Naive thymus-derived CD8-positive, alpha-beta T cell (primary cell): ENCODE data around the gene UQCRC1. TPM values are rescaled to one million over a fixed set of nuclear protein-coding genes. Genes with fewer than 3 reads are reported as not detected.

ENCODE experiments used
- ATAC-seq, 2 donors: fragments of 150-1000 bp; cut with Tn5 transposase in 1 of 2; sonication (Bioruptor Pico), chemical (Tn5 transposase) in 1 of 2; 1 replicate in 1 of 2; 2 replicates in 1 of 2; pipeline ENCODE4 v1.10.0; 2021; ENCODE audit warnings: mild to moderate bottlenecking in 2 of 2, moderate library complexity in 2 of 2
- POLR2A ChIA-PET: fragments of 350-600 bp; sonication (Branson Sonifier 250); formaldehyde crosslinking; loops from one replicate; lab custom pipeline; 2021; ENCODE audit warnings: antibody characterized with exemption; lab: Charles Lee
- DNase-seq, 10 donors: peaks; one replicate each; pipeline versions ENCODE4 v3.0.0 to v3.0.0-alpha.2; 2020 to 2022
- H3K27ac Mint-ChIP-seq, 10 donors: one replicate each; pipeline ENCODE4 v1.8.0; 2020 to 2022; ENCODE audit warnings: mild to moderate bottlenecking in 10 of 10, mixed read lengths in 10 of 10, moderate library complexity in 4 of 10, inconsistent platforms in 1 of 10
- H3K27me3 Mint-ChIP-seq, 5 donors: one replicate each; pipeline ENCODE4 v1.8.0; 2021 to 2022; ENCODE audit warnings: mixed read lengths in 5 of 5
- H3K36me3 Mint-ChIP-seq, 3 donors: one replicate each; pipeline ENCODE4 v1.8.0; 2020 to 2022; ENCODE audit warnings: mixed read lengths in 3 of 3, mild to moderate bottlenecking in 2 of 3, inconsistent platforms in 1 of 3
- H3K4me1 Mint-ChIP-seq, 4 donors: one replicate each; pipeline ENCODE4 v1.8.0; 2021 to 2022; ENCODE audit warnings: mixed read lengths in 4 of 4
- H3K4me3 Mint-ChIP-seq, 10 donors: one replicate each; pipeline ENCODE4 v1.8.0; 2020 to 2022; ENCODE audit warnings: mild to moderate bottlenecking in 10 of 10, mixed read lengths in 10 of 10, moderate library complexity in 6 of 10, inconsistent platforms in 1 of 10
- H3K9me3 Mint-ChIP-seq, 9 donors: one replicate each; pipeline ENCODE4 v1.8.0; 2020 to 2022; ENCODE audit warnings: mixed read lengths in 9 of 9, mild to moderate bottlenecking in 3 of 9, inconsistent platforms in 1 of 9, moderate library complexity in 1 of 9
- polyA plus RNA-seq, 3 donors: library from polyadenylated mRNA; unstranded; fragments of 300-500 nt; fragmentation: Illumina TruSeq; gene quantifications; one replicate each; pipeline ENCODE4 v1.2.3, GENCODE V29; 2021
- total RNA-seq, 8 experiments: library from RNA in 2 of 8; stranded (reverse) in 2 of 8; gene quantifications; one replicate each; pipeline ENCODE4 v1.2.3 and lab custom pipeline; 2021 to 2026

UQCRC1 gene
- total and polyA plus RNA-seq, 5 experiments from 2014 or later: 78.8 to 167 (median 143) TPM

- H3K36me3 Mint-ChIP-seq: peaks cover 0 to 8% (median 2%) of the 10 kb centered on the region in 3 donors
- POLR2A ChIA-PET: no interaction called here
- ATAC-seq (no peak), DNase-seq (no peak)
- H3K4me3 Mint-ChIP-seq: no peak overlapping the region
- no peaks in the 10 kb centered on the region for H3K27me3 Mint-ChIP-seq
- H3K9me3 Mint-ChIP-seq: peaks cover 0 to 23% (median 0%) of the 10 kb centered on the region in 9 donors
- peak overlapping the region in 1 of 10 donors; percentile 51 for H3K27ac Mint-ChIP-seq
- peaks cover 4 to 6% (median 5%) of the 10 kb centered on the region in 4 donors for H3K4me1 Mint-ChIP-seq
These were observed 4.6 kb upstream of the UQCRC1 start for GRCh38 chr3:48614044-48614443.

GRCh38 chr3:48612309-48612708, 2.9 kb upstream of the UQCRC1 start:
- H3K36me3 Mint-ChIP-seq: peaks cover 0 to 9% (median 3%) of the 10 kb centered on the region in 3 donors
- no peak overlapping the region for H3K27ac Mint-ChIP-seq
- peaks cover 8 to 20% (median 17%) of the 10 kb centered on the region in 4 donors for H3K4me1 Mint-ChIP-seq
- DNase-seq: no peak
- H3K27me3 Mint-ChIP-seq: no peaks in the 10 kb centered on the region
- POLR2A ChIA-PET: interaction anchor here (0.6 to 0.7 kb wide), 2 partner anchors 12 to 176 kb away, joined by 4 to 5 read pairs; no protein-coding TSS in a partner anchor
- peak overlapping the region in 1 of 10 donors; percentile 7 for H3K4me3 Mint-ChIP-seq
- H3K9me3 Mint-ChIP-seq: peaks cover 0 to 7% (median 0%) of the 10 kb centered on the region in 9 donors
- no peak for ATAC-seq

GRCh38 chr3:48607519-48607918, 1.9 kb downstream of the UQCRC1 start:
- ATAC-seq: no peak
- POLR2A ChIA-PET: interaction anchor here (0.6 kb wide), 1 partner anchor 710 kb away, joined by 4 read pairs; no protein-coding TSS in a partner anchor
- Mint-ChIP-seq H3K4me3 (peak overlapping the region in 6 of 10 donors; percentile 10 to 100 (median 96)), H3K4me1 (peaks cover 14 to 25% (median 22%) of the 10 kb centered on the region in 4 donors), H3K36me3 (peaks cover 0 to 48% (median 3%) of the 10 kb centered on the region in 3 donors), H3K27ac (peak overlapping the region in 1 of 10 donors; percentile 8), H3K9me3 (no peaks in the 10 kb centered on the region), H3K27me3 (no peaks in the 10 kb centered on the region)
- DNase-seq: no peak

GRCh38 chr3:48601622-48601994, 7.8 kb downstream of the UQCRC1 start:
- peaks cover 1 to 7% (median 5%) of the 10 kb centered on the region in 4 donors for H3K4me1 Mint-ChIP-seq
- peaks cover 0 to 77% (median 5%) of the 10 kb centered on the region in 3 donors for H3K36me3 Mint-ChIP-seq
- POLR2A ChIA-PET: interaction anchor here (0.7 kb wide), 1 partner anchor 42 kb away, joined by 3 read pairs; no protein-coding TSS in a partner anchor
- H3K4me3 Mint-ChIP-seq: no peak overlapping the region
- no peaks in the 10 kb centered on the region for H3K9me3 Mint-ChIP-seq
- H3K27me3 Mint-ChIP-seq: no peaks in the 10 kb centered on the region
- DNase-seq (no peak), ATAC-seq (no peak)
- H3K27ac Mint-ChIP-seq: peak overlapping the region in 1 of 10 donors; percentile 44

GRCh38 chr3:48600711-48601621, 8.5 kb downstream of the UQCRC1 start:
- Mint-ChIP-seq H3K27ac (no peak overlapping the region), H3K4me3 (no peak overlapping the region), H3K27me3 (peaks cover 0 to 6% (median 0%) of the 10 kb centered on the region in 5 donors), H3K36me3 (peaks cover 0 to 72% (median 5%) of the 10 kb centered on the region in 3 donors), H3K9me3 (no peaks in the 10 kb centered on the region), H3K4me1 (peaks cover 2 to 7% (median 7%) of the 10 kb centered on the region in 4 donors)
- DNase-seq: no peak
- POLR2A ChIA-PET: interaction anchor here (0.7 kb wide), 1 partner anchor 42 kb away, joined by 3 read pairs; no protein-coding TSS in a partner anchor
- ATAC-seq: no peak

GRCh38 chr3:48599509-48600285, 9.7 kb downstream of the UQCRC1 start:
- no peak for ATAC-seq
- peaks cover 0 to 61% (median 5%) of the 10 kb centered on the region in 3 donors for H3K36me3 Mint-ChIP-seq
- POLR2A ChIA-PET: no interaction called here
- no peaks in the 10 kb centered on the region for H3K9me3 Mint-ChIP-seq
- no peak overlapping the region for H3K27ac Mint-ChIP-seq
- H3K4me3 Mint-ChIP-seq: no peak overlapping the region
- DNase-seq: no peak
- peaks cover 0 to 12% (median under 1%) of the 10 kb centered on the region in 5 donors for H3K27me3 Mint-ChIP-seq
- peaks cover 2 to 14% (median 10%) of the 10 kb centered on the region in 4 donors for H3K4me1 Mint-ChIP-seq

GRCh38 chr3:48599077-48599501, 10.4 kb downstream of the UQCRC1 start:
- H3K4me1 Mint-ChIP-seq: peaks cover 6 to 18% (median 13%) of the 10 kb centered on the region in 4 donors
- no peaks in the 10 kb centered on the region for H3K9me3 Mint-ChIP-seq
- H3K27ac Mint-ChIP-seq: no peak overlapping the region
- DNase-seq: no peak
- no peak overlapping the region for H3K4me3 Mint-ChIP-seq
- POLR2A ChIA-PET: no interaction called here
- no peak for ATAC-seq
- peaks cover 4 to 18% (median 6%) of the 10 kb centered on the region in 5 donors for H3K27me3 Mint-ChIP-seq
- H3K36me3 Mint-ChIP-seq: peaks cover 0 to 55% (median 5%) of the 10 kb centered on the region in 3 donors

GRCh38 chr3:48598323-48599076, 10.9 kb downstream of the UQCRC1 start:
- H3K4me1 Mint-ChIP-seq: peaks cover 6 to 19% (median 13%) of the 10 kb centered on the region in 4 donors
- POLR2A ChIA-PET: no interaction called here

GRCh38 chr3:48597408-48597800, 12.0 kb downstream of the UQCRC1 start:
- DNase-seq (no peak), ATAC-seq (no peak)
- peaks cover 0 to 39% (median 2%) of the 10 kb centered on the region in 3 donors for H3K36me3 Mint-ChIP-seq
- POLR2A ChIA-PET: interaction anchor here (0.5 kb wide), 1 partner anchor 1268 kb away, joined by 3 read pairs; no protein-coding TSS in a partner anchor
- H3K4me1 Mint-ChIP-seq: peaks cover 5 to 17% (median 9%) of the 10 kb centered on the region in 4 donors
- H3K27ac Mint-ChIP-seq: peak overlapping the region in 3 of 10 donors; percentile 47 to 83 (median 63)
- H3K9me3 Mint-ChIP-seq: no peaks in the 10 kb centered on the region
- H3K4me3 Mint-ChIP-seq: no peak overlapping the region
- H3K27me3 Mint-ChIP-seq: peaks cover 4 to 35% (median 15%) of the 10 kb centered on the region in 5 donors

More at GRCh38 chr3:48598323-48599076, 10.9 kb downstream of the UQCRC1 start:
- no peak overlapping the region for H3K27ac Mint-ChIP-seq
- no peaks in the 10 kb centered on the region for H3K9me3 Mint-ChIP-seq
- H3K4me3 Mint-ChIP-seq: no peak overlapping the region
- peaks cover 4 to 24% (median 6%) of the 10 kb centered on the region in 5 donors for H3K27me3 Mint-ChIP-seq
- ATAC-seq: no peak
- peaks cover 0 to 49% (median 5%) of the 10 kb centered on the region in 3 donors for H3K36me3 Mint-ChIP-seq
- no peak for DNase-seq

- Mint-ChIP-seq H3K36me3 (peaks cover 0 to 33% (median 2%) of the 10 kb centered on the region in 3 donors), H3K4me1 (peaks cover 5 to 17% (median 9%) of the 10 kb centered on the region in 4 donors), H3K27me3 (peaks cover 4 to 38% (median 18%) of the 10 kb centered on the region in 5 donors), H3K9me3 (no peaks in the 10 kb centered on the region), H3K4me3 (no peak overlapping the region), H3K27ac (peak overlapping the region in 4 of 10 donors; percentile 9 to 84 (median 65))
- ATAC-seq (peak in 1 of 2 donors; percentile 6), DNase-seq (no peak)
- POLR2A ChIA-PET: no interaction called here
These were observed 12.6 kb downstream of the UQCRC1 start for GRCh38 chr3:48596676-48597407.

GRCh38 chr3:48596157-48596556, 13.3 kb downstream of the UQCRC1 start:
- H3K36me3 Mint-ChIP-seq: peaks cover 0 to 27% (median 2%) of the 10 kb centered on the region in 3 donors
- H3K4me1 Mint-ChIP-seq: peaks cover 5 to 17% (median 9%) of the 10 kb centered on the region in 4 donors
- H3K9me3 Mint-ChIP-seq: no peaks in the 10 kb centered on the region
- DNase-seq (no peak), ATAC-seq (peak in 1 of 2 donors; percentile 6)
- peak overlapping the region in 4 of 10 donors; percentile 8 to 27 (median 18) for H3K4me3 Mint-ChIP-seq
- H3K27me3 Mint-ChIP-seq: peaks cover 4 to 43% (median 20%) of the 10 kb centered on the region in 5 donors
- H3K27ac Mint-ChIP-seq: peak overlapping the region in 2 of 10 donors; percentile 4 to 84
- POLR2A ChIA-PET: no interaction called here
